Neuronal stem cell (in vitro differentiated cells): ENCODE results near the gene NAT9.
A peak's percentile ranks its signal among the peaks of the same experiment; 100 is the strongest.

ENCODE experiments used
- DNase-seq: peaks from one replicate; pipeline ENCODE4 v3.0.0-alpha.2; 2013; ENCODE audit warnings: low spot score
- H2AFZ ChIP-seq: one replicate; pipeline ENCODE4 v1.6.1; 2013; ENCODE audit warnings: mild to moderate bottlenecking, low read length, inconsistent platforms
- H2AK5ac ChIP-seq: 2 replicates; pipeline ENCODE4 v1.6.1; 2013; ENCODE audit warnings: low read depth, mild to moderate bottlenecking, inconsistent platforms, low read length, moderate library complexity, mixed read lengths
- H2BK120ac ChIP-seq: 2 replicates; pipeline ENCODE4 v1.6.1; 2013; ENCODE audit warnings: low read depth, mild to moderate bottlenecking, inconsistent platforms, low read length, moderate library complexity, mixed read lengths
- H2BK12ac ChIP-seq: one replicate; pipeline ENCODE4 v1.6.1; 2013; ENCODE audit warnings: low read length, inconsistent platforms
- H2BK15ac ChIP-seq: 2 replicates; pipeline ENCODE4 v1.6.1; 2013; ENCODE audit warnings: mild to moderate bottlenecking, low read length, inconsistent platforms, mixed read lengths
- H2BK5ac ChIP-seq: one replicate; pipeline ENCODE4 v1.6.1; 2013; ENCODE audit warnings: inconsistent platforms, mild to moderate bottlenecking, low read length, moderate library complexity
- H3K14ac ChIP-seq: one replicate; pipeline ENCODE4 v1.6.1; 2013; ENCODE audit warnings: low read length, inconsistent platforms
- H3K18ac ChIP-seq: 2 replicates; pipeline ENCODE4 v1.6.1; 2013; ENCODE audit warnings: low read length, inconsistent platforms
- H3K23ac ChIP-seq: 2 replicates; pipeline ENCODE4 v1.6.1; 2013; ENCODE audit warnings: low read depth, mild to moderate bottlenecking, mixed read lengths, low read length, inconsistent platforms; ENCODE audit not compliant: poor library complexity
- H3K27ac ChIP-seq: replicated peaks from 3 replicates; pipeline ENCODE4 v1.5.1; 2013; ENCODE audit warnings: low read length, inconsistent platforms
- H3K27me3 ChIP-seq, 3 experiments: 2 replicates each; pipeline ENCODE4 v1.6.1; 2013; ENCODE audit warnings: low read length in 3 of 3, mild to moderate bottlenecking in 2 of 3, inconsistent platforms in 1 of 3, low read depth in 1 of 3, mixed read lengths in 1 of 3, moderate library complexity in 1 of 3; ENCODE audit not compliant: control insufficient read depth in 3 of 3, insufficient read depth in 3 of 3
- H3K36me3 ChIP-seq, 2 donors: replicated peaks in 1 of 2; 2 replicates each; pipeline ENCODE4 v1.6.1; 2013; ENCODE audit warnings: low read length in 2 of 2; ENCODE audit not compliant: control insufficient read depth in 2 of 2, insufficient read depth in 2 of 2
- H3K4ac ChIP-seq: 2 replicates; pipeline ENCODE4 v1.6.1; 2013; ENCODE audit warnings: inconsistent platforms, mild to moderate bottlenecking, low read length, moderate library complexity
- H3K4me1 ChIP-seq, 2 donors: 1 replicate in 1 of 2; 2 replicates in 1 of 2; pipeline ENCODE4 v1.6.1; 2013; ENCODE audit warnings: low read length in 2 of 2, low read depth in 1 of 2; ENCODE audit not compliant: control insufficient read depth in 2 of 2, insufficient read depth in 1 of 2
- H3K4me2 ChIP-seq: one replicate; pipeline ENCODE4 v1.6.1; 2013; ENCODE audit warnings: mild to moderate bottlenecking, low read length, inconsistent platforms; ENCODE audit not compliant: insufficient read depth, poor library complexity, severe bottlenecking
- H3K4me3 ChIP-seq, 2 donors: 2 replicates each; pipeline ENCODE4 v1.5.1; 2013; ENCODE audit warnings: low read length in 2 of 2, mild to moderate bottlenecking in 2 of 2, inconsistent platforms in 1 of 2, moderate library complexity in 1 of 2
- H3K79me1 ChIP-seq: one replicate; pipeline ENCODE4 v1.6.1; 2013; ENCODE audit warnings: low read depth, mild to moderate bottlenecking, inconsistent platforms, low read length, moderate library complexity
- H3K9ac ChIP-seq: one replicate; pipeline ENCODE4 v1.6.1; 2013; ENCODE audit warnings: mild to moderate bottlenecking, low read depth, low read length, inconsistent platforms; ENCODE audit not compliant: poor library complexity
- H3K9me3 ChIP-seq, 2 donors: replicated peaks in 1 of 2; 2 replicates each; pipeline versions ENCODE3 to v1.6.1; 2013; ENCODE audit warnings: low read length in 2 of 2, mild to moderate bottlenecking in 2 of 2, inconsistent platforms in 1 of 2, low read depth in 1 of 2, mixed read lengths in 1 of 2, moderate library complexity in 1 of 2; ENCODE audit not compliant: control insufficient read depth in 2 of 2, insufficient read depth in 1 of 2
- H4K8ac ChIP-seq: one replicate; pipeline ENCODE4 v1.6.1; 2013; ENCODE audit warnings: low read depth, mild to moderate bottlenecking, inconsistent platforms, low read length, moderate library complexity
- H4K91ac ChIP-seq: one replicate; pipeline ENCODE4 v1.6.1; 2013; ENCODE audit warnings: low read length, low read depth, mild to moderate bottlenecking, inconsistent platforms; ENCODE audit not compliant: poor library complexity
- WGBS, 2 donors: extraction: QIAGEN DNeasy Blood & Tissue Kit; methylation state at CpG; one replicate each; pipeline ENCODE4 v1.1.7; 2013; ENCODE audit warnings: missing lambda C conversion rate in 2 of 2, mixed read lengths in 1 of 2; ENCODE audit not compliant: insufficient read length in 2 of 2, insufficient replicate concordance in 1 of 2; ENCODE audit errors: extremely low coverage in 2 of 2; 5-methylcytosine and 5-hydroxymethylcytosine counted together

Gene NAT9

DNA sequence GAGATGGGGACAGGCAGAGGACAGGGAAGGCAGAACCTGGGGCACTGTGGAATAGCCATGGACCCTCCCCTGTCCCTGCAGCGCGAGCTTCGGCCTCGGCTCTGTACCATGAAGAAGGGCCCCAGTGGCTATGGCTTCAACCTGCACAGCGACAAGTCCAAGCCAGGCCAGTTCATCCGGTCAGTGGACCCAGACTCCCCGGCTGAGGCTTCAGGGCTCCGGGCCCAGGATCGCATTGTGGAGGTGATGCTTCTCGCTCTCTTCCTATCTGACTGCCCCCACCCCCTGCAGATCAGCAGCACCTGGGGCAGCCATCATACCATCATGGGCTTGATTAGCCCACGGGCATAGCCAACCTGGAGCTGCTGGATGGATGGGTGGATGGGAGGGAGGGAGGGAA, 14.2 kb downstream of the NAT9 start:
- Histone ChIP-seq H2BK15ac (peak overlapping the region; percentile 92), H3K9me3 (no peaks in the 10 kb centered on the region), H3K18ac (peak overlapping the region; percentile 76), H3K4me2 (no peak overlapping the region), H3K27ac (no peak overlapping the region), H2BK12ac (no peak overlapping the region), H2BK5ac (peak overlapping the region; percentile 87), H3K14ac (no peak overlapping the region), H3K23ac (peak overlapping the region; percentile 71), H3K79me1 (peaks cover 22% of the 10 kb centered on the region), H3K27me3 (no peaks in the 10 kb centered on the region), H2BK120ac (no peak overlapping the region), H3K9ac (no peak overlapping the region), H4K8ac (no peak overlapping the region), H3K4me3 (no peak overlapping the region), H3K4ac (no peak overlapping the region), H2AFZ (no peak overlapping the region), H3K36me3 (peaks cover 2 to 16% of the 10 kb centered on the region in 2 donors), H4K91ac (no peak overlapping the region), H3K4me1 (peaks cover 49 to 63% of the 10 kb centered on the region in 2 donors), H2AK5ac (peak overlapping the region; percentile 76)
- no CpG with 5 or more reads among the region's 11 CpGs for WGBS, 2 donors
- DNase-seq = no peak

DNA sequence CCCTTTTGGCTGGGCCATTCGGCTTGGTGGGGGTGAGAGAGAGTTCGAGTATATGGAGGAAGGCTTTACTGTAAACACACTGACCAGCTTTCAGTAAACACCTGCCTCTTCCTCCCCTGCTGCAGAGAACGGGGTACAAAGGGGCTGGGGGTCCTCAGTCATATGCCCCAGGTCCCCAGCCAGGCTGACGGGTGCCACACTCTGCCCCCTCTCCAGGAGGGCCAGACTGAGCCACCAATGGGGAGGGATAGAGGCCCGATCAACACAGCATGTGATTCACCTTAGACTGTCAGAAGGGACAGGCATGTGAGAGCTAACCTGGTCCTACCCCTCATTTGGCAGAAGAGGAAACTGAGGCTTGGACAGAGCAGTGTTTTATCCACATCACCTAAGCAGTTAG, 14.7 kb downstream of the NAT9 start:
- Histone ChIP-seq H3K27ac (peak overlapping the region; percentile 86), H4K8ac (no peak overlapping the region), H2BK12ac (peak overlapping the region; percentile 95), H2BK15ac (peak overlapping the region; percentile 87), H3K79me1 (peaks cover 22% of the 10 kb centered on the region), H2BK5ac (peak overlapping the region; percentile 88), H3K4ac (no peak overlapping the region), H3K23ac (no peak overlapping the region), H3K36me3 (peaks cover 2 to 13% of the 10 kb centered on the region in 2 donors), H3K14ac (no peak overlapping the region), H3K27me3 (no peaks in the 10 kb centered on the region), H2AFZ (no peak overlapping the region), H3K4me3 (no peak overlapping the region), H2AK5ac (peak overlapping the region; percentile 76), H3K18ac (peak overlapping the region; percentile 95), H3K4me2 (no peak overlapping the region), H2BK120ac (peak overlapping the region; percentile 62), H4K91ac (no peak overlapping the region), H3K9ac (peak overlapping the region; percentile 34), H3K4me1 (peaks cover 49 to 64% of the 10 kb centered on the region in 2 donors), H3K9me3 (no peaks in the 10 kb centered on the region)
- WGBS, 2 donors = no CpG with 5 or more reads among the region's 5 CpGs
- no peak for DNase-seq

DNA sequence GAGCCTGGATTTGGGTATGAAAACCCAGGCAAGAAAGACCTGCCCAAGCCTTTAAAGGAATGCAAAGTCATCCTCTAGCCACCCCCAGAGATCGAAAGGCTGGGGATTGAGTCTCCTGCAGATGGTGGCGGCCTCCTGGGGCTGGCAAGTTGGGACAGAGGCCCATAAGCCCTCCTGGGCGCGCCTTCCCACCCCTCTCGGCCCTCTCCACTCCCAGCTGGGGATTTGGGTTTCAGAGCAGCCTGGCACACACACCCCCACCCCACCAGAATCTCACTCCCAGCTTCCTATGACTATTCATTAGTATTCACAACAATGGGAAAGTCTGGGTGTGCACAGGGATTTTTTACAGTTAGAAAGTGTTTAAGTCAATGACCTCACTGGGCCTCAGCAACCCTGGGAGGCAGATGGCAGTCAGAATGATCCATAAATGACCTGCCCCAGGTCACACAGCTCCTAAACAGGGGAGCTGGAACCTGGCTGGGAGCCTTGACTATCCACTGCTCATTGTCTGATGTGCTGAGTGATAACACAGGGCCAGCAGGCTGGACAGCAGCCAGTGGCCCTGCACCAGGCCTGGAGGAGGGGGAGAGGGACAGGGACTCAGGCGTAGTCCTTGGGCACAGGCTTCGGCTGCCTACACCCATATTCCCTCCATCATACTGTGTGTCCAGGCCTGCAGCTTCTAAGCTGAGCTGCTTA, 15.6 kb downstream of the NAT9 start:
- Histone ChIP-seq H4K91ac (no peak overlapping the region), H3K4me1 (peaks cover 49 to 64% of the 10 kb centered on the region in 2 donors), H2AFZ (peak overlapping the region; percentile 4), H3K4me3 (no peak overlapping the region), H2BK120ac (peak overlapping the region; percentile 62), H2BK12ac (peak overlapping the region; percentile 95), H3K18ac (peak overlapping the region; percentile 95), H3K27ac (peak overlapping the region; percentile 86), H3K79me1 (peaks cover 22% of the 10 kb centered on the region), H2BK15ac (peak overlapping the region; percentile 87), H3K4me2 (peak overlapping the region; percentile 43), H3K36me3 (peaks cover 2 to 6% of the 10 kb centered on the region in 2 donors), H2AK5ac (peak overlapping the region; percentile 76), H4K8ac (no peak overlapping the region), H3K9ac (peak overlapping the region; percentile 68), H3K14ac (no peak overlapping the region), H3K9me3 (no peaks in the 10 kb centered on the region), H3K4ac (peak overlapping the region; percentile 47), H3K27me3 (no peaks in the 10 kb centered on the region), H2BK5ac (peak overlapping the region; percentile 88), H3K23ac (peak overlapping the region; percentile 35)
- no peak for DNase-seq
- WGBS, 2 donors = no CpG with 5 or more reads among the region's 7 CpGs

DNA sequence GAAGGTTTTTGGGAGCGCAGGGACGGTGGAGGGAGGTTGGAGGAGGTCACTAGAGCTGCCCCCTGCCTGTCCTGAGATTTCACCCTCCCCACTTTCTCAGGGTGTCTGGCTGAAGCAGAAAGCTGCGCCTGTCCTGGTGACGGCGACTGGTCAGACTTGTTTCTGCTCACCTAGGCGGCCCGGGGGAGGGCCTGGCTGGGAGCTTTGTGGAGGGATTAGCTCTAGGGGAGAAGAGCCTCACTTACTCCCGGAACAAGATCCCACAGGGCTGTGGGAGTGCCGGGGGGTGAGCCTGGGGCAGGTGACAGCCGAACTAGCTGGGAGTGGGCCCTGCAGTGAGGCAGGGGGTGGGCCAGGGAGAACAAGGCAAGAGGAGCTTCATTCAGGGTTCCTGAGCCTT, 16.2 kb downstream of the NAT9 start:
- H3K4me1 ChIP-seq = peaks cover 49 to 63% of the 10 kb centered on the region in 2 donors
- DNase-seq = no peak
- peak overlapping the region; percentile 67 for H2BK5ac ChIP-seq
- H3K36me3 ChIP-seq = peaks cover 2 to 8% of the 10 kb centered on the region in 2 donors
- no peak overlapping the region for H3K4ac ChIP-seq
- peak overlapping the region; percentile 66 for H2BK15ac ChIP-seq
- H3K9me3 ChIP-seq = no peaks in the 10 kb centered on the region
- H3K23ac ChIP-seq = peak overlapping the region; percentile 3
- H2BK12ac ChIP-seq = no peak overlapping the region
- no peak overlapping the region for H3K4me3 ChIP-seq
- H3K9ac ChIP-seq = peak overlapping the region; percentile 45
- peak overlapping the region; percentile 93 for H3K18ac ChIP-seq
- H3K27me3 ChIP-seq = no peaks in the 10 kb centered on the region
- peak overlapping the region; percentile 87 for H4K91ac ChIP-seq
- H2AFZ ChIP-seq = no peak overlapping the region
- peak overlapping the region; percentile 71 for H2AK5ac ChIP-seq
- peak overlapping the region; percentile 42 for H2BK120ac ChIP-seq
- no peak overlapping the region for H3K14ac ChIP-seq
- peak overlapping the region; percentile 43 for H3K4me2 ChIP-seq
- WGBS, 2 donors = no CpG with 5 or more reads among the region's 10 CpGs
- H3K79me1 ChIP-seq = peaks cover 24% of the 10 kb centered on the region
- H4K8ac ChIP-seq = no peak overlapping the region
- H3K27ac ChIP-seq = peak overlapping the region; percentile 86
